Measurements from ENCODE around the gene KL. TPM values are rescaled to one million over a fixed set of nuclear protein-coding genes. Genes with fewer than 3 reads are reported as not detected.

The KL gene
- total RNA-seq = 0.07 TPM in 1 of 2 replicates, not detected in the other
- 0.12 TPM for total RNA-seq (2013)
- 0.03 TPM in 1 of 2 replicates, not detected in the other for polyA plus RNA-seq
- polyA minus RNA-seq = not detected in 2 replicates

DNA sequence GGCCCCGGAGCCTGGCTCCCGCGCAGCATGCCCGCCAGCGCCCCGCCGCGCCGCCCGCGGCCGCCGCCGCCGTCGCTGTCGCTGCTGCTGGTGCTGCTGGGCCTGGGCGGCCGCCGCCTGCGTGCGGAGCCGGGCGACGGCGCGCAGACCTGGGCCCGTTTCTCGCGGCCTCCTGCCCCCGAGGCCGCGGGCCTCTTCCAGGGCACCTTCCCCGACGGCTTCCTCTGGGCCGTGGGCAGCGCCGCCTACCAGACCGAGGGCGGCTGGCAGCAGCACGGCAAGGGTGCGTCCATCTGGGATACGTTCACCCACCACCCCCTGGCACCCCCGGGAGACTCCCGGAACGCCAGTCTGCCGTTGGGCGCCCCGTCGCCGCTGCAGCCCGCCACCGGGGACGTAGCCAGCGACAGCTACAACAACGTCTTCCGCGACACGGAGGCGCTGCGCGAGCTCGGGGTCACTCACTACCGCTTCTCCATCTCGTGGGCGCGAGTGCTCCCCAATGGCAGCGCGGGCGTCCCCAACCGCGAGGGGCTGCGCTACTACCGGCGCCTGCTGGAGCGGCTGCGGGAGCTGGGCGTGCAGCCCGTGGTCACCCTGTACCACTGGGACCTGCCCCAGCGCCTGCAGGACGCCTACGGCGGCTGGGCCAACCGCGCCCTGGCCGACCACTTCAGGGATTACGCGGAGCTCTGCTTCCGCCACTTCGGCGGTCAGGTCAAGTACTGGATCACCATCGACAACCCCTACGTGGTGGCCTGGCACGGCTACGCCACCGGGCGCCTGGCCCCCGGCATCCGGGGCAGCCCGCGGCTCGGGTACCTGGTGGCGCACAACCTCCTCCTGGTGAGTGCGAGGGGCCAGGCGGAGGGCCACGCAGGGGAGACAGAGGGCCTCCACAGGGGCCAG is at the start of gene KL:
KL (plus strand) TSS at position 10 of the 909 bp plus-strand sequence; CDS start at position 28, 18 bp downstream.
- Mint-ChIP-seq H3K4me1 (peaks cover 10% of the 10 kb centered on the region), H3K27ac (no peak within 1 kb of the TSS), H3K27me3 (peaks cover 63% of the 10 kb centered on the region), H3K4me3 (peak within 1 kb of the TSS; percentile 70), H3K9me3 (ENCODE audit: insufficient read depth) (no peaks in the 10 kb centered on the region)
- no peaks in the 10 kb centered on the region for H3K36me3 ChIP-seq (replicated peaks in 1 of 2; ENCODE audit: control extremely low read depth in 1 of 2, control insufficient read depth in 1 of 2, extremely low read depth in 1 of 2, insufficient read depth in 2 of 2, low read length in 1 of 2)
- peak; percentile 17 for DNase-seq
- CTCF ChIA-PET = no interaction called here
- no peaks in the 10 kb centered on the region for H3K79me2 ChIP-seq (ENCODE audit: control insufficient read depth, insufficient read depth, low read length)
- 3% methylated on average over 106 of the region's 106 CpGs for WGBS (ENCODE audit: insufficient coverage)
- no peaks in the 10 kb centered on the region for H4K20me1 ChIP-seq (ENCODE audit: control insufficient read depth, insufficient read depth, low read length, poor library complexity, severe bottlenecking)
- no peaks in the 10 kb centered on the region for H3K9me3 ChIP-seq (ENCODE audit: control extremely low read depth in 1 of 3, control insufficient read depth in 2 of 3, insufficient read depth in 1 of 3, low read length in 2 of 3)
- no peak within 1 kb of the TSS for H3K27ac ChIP-seq (ENCODE audit: low read length in 2 of 2)
- POLR2A ChIA-PET = no interaction called here
- H3K27me3 ChIP-seq (replicated peaks in 1 of 4; ENCODE audit: control extremely low read depth in 1 of 4, control insufficient read depth in 3 of 4, insufficient read depth in 4 of 4, low read length in 3 of 4) = peaks cover 0 to 57% (median 33%) of the 10 kb centered on the region in 4 experiments
- H2AFZ ChIP-seq (ENCODE audit: insufficient read depth, low read depth, low read length, poor library complexity, severe bottlenecking) = peak within 1 kb of the TSS; percentile 49
- TF ChIP-seq EZH2 (IDR thresholded peaks at IDR 0.05; ENCODE audit: borderline replicate concordance, insufficient read depth, low read depth, low read length, poor library complexity, severe bottlenecking) = no peak
- TF ChIP-seq, protein P1, sequence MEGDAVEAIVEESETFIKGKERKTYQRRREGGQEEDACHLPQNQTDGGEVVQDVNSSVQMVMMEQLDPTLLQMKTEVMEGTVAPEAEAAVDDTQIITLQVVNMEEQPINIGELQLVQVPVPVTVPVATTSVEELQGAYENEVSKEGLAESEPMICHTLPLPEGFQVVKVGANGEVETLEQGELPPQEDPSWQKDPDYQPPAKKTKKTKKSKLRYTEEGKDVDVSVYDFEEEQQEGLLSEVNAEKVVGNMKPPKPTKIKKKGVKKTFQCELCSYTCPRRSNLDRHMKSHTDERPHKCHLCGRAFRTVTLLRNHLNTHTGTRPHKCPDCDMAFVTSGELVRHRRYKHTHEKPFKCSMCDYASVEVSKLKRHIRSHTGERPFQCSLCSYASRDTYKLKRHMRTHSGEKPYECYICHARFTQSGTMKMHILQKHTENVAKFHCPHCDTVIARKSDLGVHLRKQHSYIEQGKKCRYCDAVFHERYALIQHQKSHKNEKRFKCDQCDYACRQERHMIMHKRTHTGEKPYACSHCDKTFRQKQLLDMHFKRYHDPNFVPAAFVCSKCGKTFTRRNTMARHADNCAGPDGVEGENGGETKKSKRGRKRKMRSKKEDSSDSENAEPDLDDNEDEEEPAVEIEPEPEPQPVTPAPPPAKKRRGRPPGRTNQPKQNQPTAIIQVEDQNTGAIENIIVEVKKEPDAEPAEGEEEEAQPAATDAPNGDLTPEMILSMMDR (IDR thresholded peaks at IDR 0.05) = no peak
- peak within 1 kb of the TSS; percentile 26 for H3K9ac ChIP-seq (ENCODE audit: low read length)
- intact Hi-C loops (cut with micrococcal nuclease) = no loop called here
- ATAC-seq (ENCODE audit: low read depth) = no peak
- H3K4me2 ChIP-seq (replicated peaks; ENCODE audit: low read depth, low read length, poor library complexity, severe bottlenecking) = peak within 1 kb of the TSS; percentile 66
- H3K4me3 ChIP-seq (ENCODE audit: control extremely low read depth in 1 of 5, extremely low read depth in 1 of 5, insufficient read depth in 1 of 5, low read depth in 2 of 5, low read length in 4 of 5) = peak within 1 kb of the TSS in 4 of 5 experiments; percentile 8 to 24 (median 16)
- peaks cover 17 to 22% of the 10 kb centered on the region in 2 donors for H3K4me1 ChIP-seq (ENCODE audit: control insufficient read depth in 2 of 2, insufficient read depth in 2 of 2, low read length in 2 of 2)
